Lung (tissue), 12 donors: ENCODE measurements around the gene RASA3. TPM values are rescaled to one million over a fixed set of nuclear protein-coding genes. Genes with fewer than 3 reads are reported as not detected.

Source experiments
- ATAC-seq: fragments of 200-7000 bp; cut with Tn5 transposase; one replicate; pipeline ENCODE4 v1.9.1; 2020; ENCODE audit warnings: moderate number of reproducible peaks; ENCODE audit not compliant: insufficient read depth, low FRiP score
- DNase-seq, 3 donors: peaks; one replicate each; pipeline ENCODE4 v3.0.0-alpha.2; 2013 to 2017
- H3K27ac ChIP-seq, 2 donors: one replicate each; pipeline ENCODE4 v1.5.1; 2013; ENCODE audit warnings: mild to moderate bottlenecking in 2 of 2, moderate library complexity in 2 of 2, control low read depth in 1 of 2, inconsistent platforms in 1 of 2, low read depth in 1 of 2, low read length in 1 of 2
- H3K27me3 ChIP-seq, 3 donors: one replicate each; pipeline ENCODE4 v1.5.1; 2013; ENCODE audit warnings: low read length in 2 of 3; ENCODE audit not compliant: control insufficient read depth in 3 of 3, insufficient read depth in 3 of 3
- H3K36me3 ChIP-seq, 4 donors: one replicate each; pipeline ENCODE4 v1.5.1; 2013; ENCODE audit warnings: low read length in 4 of 4, mild to moderate bottlenecking in 1 of 4, moderate library complexity in 1 of 4; ENCODE audit not compliant: control insufficient read depth in 4 of 4, insufficient read depth in 4 of 4
- H3K4me1 ChIP-seq, 5 donors: one replicate each; pipeline ENCODE4 v1.5.1; 2013; ENCODE audit warnings: low read length in 5 of 5, mild to moderate bottlenecking in 2 of 5, moderate library complexity in 1 of 5; ENCODE audit not compliant: control insufficient read depth in 5 of 5, insufficient read depth in 5 of 5
- H3K4me3 ChIP-seq: one replicate; pipeline ENCODE4 v1.5.1; 2013; ENCODE audit warnings: mild to moderate bottlenecking, control low read depth, moderate library complexity
- H3K9ac ChIP-seq, 2 donors: one replicate each; pipeline ENCODE4 v1.5.1; 2013; ENCODE audit warnings: low read length in 2 of 2, control low read depth in 1 of 2; ENCODE audit not compliant: insufficient read depth in 1 of 2
- H3K9me3 ChIP-seq, 4 donors: one replicate each; pipeline ENCODE4 v1.5.1; 2013; ENCODE audit warnings: low read length in 3 of 4, mild to moderate bottlenecking in 1 of 4, moderate library complexity in 1 of 4; ENCODE audit not compliant: control insufficient read depth in 4 of 4, insufficient read depth in 3 of 4
- CTCF ChIP-seq: IDR thresholded peaks from 2 replicates; pipeline ENCODE4 v1.5.1; 2012; ENCODE audit warnings: mild to moderate bottlenecking; ENCODE audit errors: control extremely low read depth, extremely low read depth
- WGBS, 2 donors: extraction: QIAGEN DNeasy Blood & Tissue Kit; methylation state at CpG; one replicate each; pipeline ENCODE4 v1.1.7; 2013; 5-methylcytosine and 5-hydroxymethylcytosine counted together
- polyA plus RNA-seq, 2 donors: library from polyadenylated mRNA; stranded (reverse); fragments of 200-250 nt; gene quantifications; one replicate each; pipeline ENCODE4 v1.2.1, GENCODE V29; 2013
- total RNA-seq, 2 donors: library from RNA; depleted of rRNA in 1 of 2; stranded (reverse); fragments of >200 nt in 1 of 2; gene quantifications; one replicate each; pipeline ENCODE4 v1.2.1, GENCODE V29; 2014 to 2021
- donor health status: control.
- donor health status: control.
- donor health status: Bipolar disorder and iron deficiency.
- donor health status: healthy.
- donor health status: DM: yes; HTN: yes; CAD: no.

The RASA3 gene
- total and polyA plus RNA-seq, 4 donors, result 7.4 to 22.8 (median 16.2) TPM

DNA sequence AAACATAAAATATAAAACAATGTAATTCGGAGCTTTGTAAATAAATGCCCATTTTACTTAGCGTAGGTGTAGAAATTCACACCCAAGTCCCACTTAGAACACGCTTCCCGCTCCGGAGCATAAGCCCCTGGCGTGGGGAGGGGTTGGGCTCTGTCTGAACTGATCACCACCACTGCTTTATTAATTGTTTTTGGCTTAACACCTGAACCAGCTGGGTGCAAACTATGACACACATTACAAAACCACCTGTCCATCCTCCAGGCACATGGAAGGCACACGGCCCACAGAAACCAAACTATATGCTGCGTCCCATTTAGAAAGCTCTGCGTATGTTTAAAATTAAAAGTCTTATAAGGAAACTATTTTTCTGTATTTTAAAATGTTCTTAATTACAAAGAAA lies 25.9 kb downstream of the RASA3 start:
- Histone ChIP-seq H3K4me3 (no peak overlapping the region), H3K36me3 (no peaks in the 10 kb centered on the region), H3K9ac (no peak overlapping the region), H3K27me3 (no peaks in the 10 kb centered on the region), H3K4me1 (peaks cover 0 to 19% (median 9%) of the 10 kb centered on the region in 5 donors), H3K9me3 (no peaks in the 10 kb centered on the region), H3K27ac (no peak overlapping the region)
- 94 to 95% methylated on average over 9 of the region's 9 CpGs for WGBS, 2 donors
- no peak for DNase-seq
- no peak for TF ChIP-seq CTCF
- ATAC-seq, result no peak

DNA sequence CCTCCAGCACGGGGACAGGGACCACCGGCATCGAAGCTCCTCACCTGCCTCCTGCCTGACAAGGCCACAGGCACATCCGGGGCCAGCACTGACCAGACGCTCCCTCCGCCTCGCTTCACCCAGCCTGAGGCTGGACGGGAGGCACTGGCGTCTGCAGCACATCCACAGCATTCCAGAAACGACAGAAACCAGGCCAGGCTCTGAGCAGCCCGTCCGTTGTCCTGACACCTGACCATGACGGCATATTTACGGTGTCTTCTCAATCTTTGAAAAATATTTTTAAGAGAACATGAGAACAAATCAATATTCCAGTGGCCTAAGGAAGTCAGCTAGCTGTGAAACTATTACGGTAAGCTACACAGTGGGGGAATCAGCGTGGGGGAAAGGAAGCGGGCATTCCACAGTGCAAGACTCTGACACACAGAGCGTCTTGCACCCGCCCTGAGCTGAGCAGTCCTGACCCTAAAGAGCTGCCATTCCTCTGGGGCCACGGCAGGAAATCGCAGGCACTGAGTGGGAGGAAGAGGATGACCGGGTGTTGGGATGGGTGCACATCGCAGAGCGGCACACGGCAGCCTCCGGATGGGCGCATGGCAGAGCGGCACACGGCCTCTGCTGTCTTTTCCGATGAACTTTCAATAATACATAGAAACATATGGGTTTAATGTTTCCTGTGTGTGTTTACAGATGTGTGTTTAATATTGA lies 26.8 kb downstream of the RASA3 start:
- Histone ChIP-seq H3K27ac (no peak overlapping the region), H3K4me1 (peaks cover 0 to 28% (median 15%) of the 10 kb centered on the region in 5 donors), H3K4me3 (no peak overlapping the region), H3K9ac (no peak overlapping the region), H3K27me3 (no peaks in the 10 kb centered on the region), H3K9me3 (no peaks in the 10 kb centered on the region), H3K36me3 (no peaks in the 10 kb centered on the region)
- no peak for TF ChIP-seq CTCF
- 83 to 86% methylated on average over 30 of the region's 30 CpGs for WGBS, 2 donors
- peak in 1 of 3 donors; percentile 18 for DNase-seq
- no peak for ATAC-seq

DNA sequence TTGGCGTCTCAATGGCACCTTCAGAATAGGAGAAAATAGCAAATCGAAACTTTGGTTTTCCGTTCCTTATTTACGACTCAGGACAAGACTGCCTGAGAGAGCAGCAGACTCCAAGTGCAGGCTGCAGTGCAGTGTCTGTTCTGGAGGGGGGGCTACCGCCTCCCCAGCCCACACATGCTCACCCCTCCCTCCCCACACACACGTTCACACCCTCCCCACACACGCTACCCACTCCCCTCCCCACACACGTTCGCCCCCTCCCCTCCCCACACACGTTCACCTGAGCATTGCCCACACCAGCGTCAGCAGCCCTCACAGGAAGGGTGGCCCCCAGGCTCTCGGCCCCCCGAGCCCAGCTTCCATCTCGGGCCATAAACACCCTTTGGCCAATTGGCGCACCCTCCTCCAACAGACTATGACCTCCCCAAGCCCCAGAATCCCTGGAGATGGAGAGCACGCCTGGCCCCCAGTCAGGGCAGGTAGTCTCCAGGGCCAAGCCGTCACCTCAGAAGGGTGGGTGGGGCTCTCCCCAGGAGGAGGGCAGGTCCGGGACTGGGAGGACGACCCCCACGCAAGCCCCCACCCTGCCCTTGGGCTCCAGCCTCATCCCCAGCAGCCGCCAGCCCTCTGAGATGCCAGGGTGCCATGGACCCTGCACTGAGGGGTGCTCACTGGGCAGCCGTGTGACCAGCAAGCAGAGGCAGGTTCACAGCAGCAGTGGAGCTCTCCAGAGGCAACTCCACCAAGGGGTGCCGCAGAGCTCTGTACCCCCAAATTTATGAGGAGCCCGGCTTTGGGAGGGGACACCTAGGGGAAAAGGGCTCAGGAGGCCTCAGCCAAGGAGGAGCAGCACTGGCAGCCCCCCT lies 27.5 kb downstream of the RASA3 start:
- no peak overlapping the region for H3K27ac ChIP-seq
- peak in 1 of 3 donors; percentile 12 for DNase-seq
- WGBS, 2 donors, result 86 to 87% methylated on average over 24 of the region's 24 CpGs

More for the DNA sequence above, 27.5 kb downstream of the RASA3 start:
- Histone ChIP-seq H3K4me3 (no peak overlapping the region), H3K9me3 (no peaks in the 10 kb centered on the region), H3K27me3 (no peaks in the 10 kb centered on the region), H3K4me1 (peaks cover 0 to 33% (median 10%) of the 10 kb centered on the region in 5 donors), H3K36me3 (no peaks in the 10 kb centered on the region), H3K9ac (no peak overlapping the region)
- no peak for TF ChIP-seq CTCF
- ATAC-seq, result no peak
